BLaER1 treated with 17β-estradiol and CSF1 and Interleukin-3, amounts not matched to agents 10 nM and 100 nM (cell line): ENCODE measurements around the gene UBE4B.

Experiments used
- H3K27ac ChIP-seq, 11 experiments: shearing (Covaris generic); formaldehyde crosslinking; 2 replicates each; pipeline ENCODE4 v1.8.1; 2022
- H3K27me3 ChIP-seq, 11 experiments: shearing (Covaris generic); formaldehyde crosslinking; 2 replicates each; pipeline ENCODE4 v1.8.1; 2022
- H3K36me3 ChIP-seq, 11 experiments: shearing (Covaris generic); formaldehyde crosslinking; 2 replicates each; pipeline ENCODE4 v1.8.1; 2022
- H3K4me1 ChIP-seq, 10 experiments: shearing (Covaris generic); formaldehyde crosslinking; 2 replicates each; pipeline ENCODE4 v1.8.1; 2022
- H3K4me2 ChIP-seq, 11 experiments: shearing (Covaris generic); formaldehyde crosslinking; 2 replicates each; pipeline ENCODE4 v1.8.1; 2022
- H3K4me3 ChIP-seq, 10 experiments: shearing (Covaris generic); formaldehyde crosslinking; 2 replicates each; pipeline ENCODE4 v1.8.1; 2022
- H3K9ac ChIP-seq, 11 experiments: shearing (Covaris generic); formaldehyde crosslinking; 2 replicates each; pipeline ENCODE4 v1.8.1; 2022
- H3K9me3 ChIP-seq, 11 experiments: shearing (Covaris generic); formaldehyde crosslinking; replicated peaks in 1 of 11; 2 replicates each; pipeline ENCODE4 v1.8.1; 2022
- H4K20me1 ChIP-seq, 11 experiments: shearing (Covaris generic); formaldehyde crosslinking; 2 replicates each; pipeline ENCODE4 v1.8.1; 2022
- Cebpa-rat ChIP-seq, 11 experiments: shearing (Covaris generic); IDR thresholded peaks; 2 replicates each; pipeline ENCODE4 v1.8.1; 2022

Gene UBE4B

DNA sequence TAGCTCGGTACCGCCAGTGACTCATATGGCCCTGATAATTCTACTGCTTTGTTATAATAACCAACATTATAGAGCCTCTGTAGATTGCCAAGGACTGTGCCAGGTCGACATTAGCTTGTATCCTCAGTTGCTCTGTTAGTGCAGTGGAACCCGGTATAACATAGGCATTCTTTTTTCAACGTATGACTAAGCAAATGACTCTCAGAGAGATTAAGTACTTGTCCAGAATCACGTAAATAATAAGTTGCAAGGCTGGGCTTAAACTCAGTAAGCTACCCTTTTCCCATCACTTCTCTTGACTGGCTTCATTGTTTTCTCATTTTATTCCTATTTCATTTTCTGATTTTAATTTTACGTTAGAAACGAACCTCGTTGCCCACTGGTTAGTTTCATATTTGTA is 85.1 kb downstream of the UBE4B start:
- peaks cover 0 to 12% (median 0%) of the 10 kb centered on the region in 10 experiments; a peak in 5 of 20 replicates for H3K4me1 ChIP-seq
- H3K4me3 ChIP-seq = no peak overlapping the region
- no peak for TF ChIP-seq Cebpa-rat (IDR thresholded peaks at IDR 0.05)
- no peaks in the 10 kb centered on the region for H3K9me3 ChIP-seq
- H4K20me1 ChIP-seq = peaks cover 0 to 7% (median 0%) of the 10 kb centered on the region in 11 experiments; a peak in 2 of 22 replicates
- H3K27ac ChIP-seq = no peak overlapping the region
- H3K27me3 ChIP-seq = no peaks in the 10 kb centered on the region
- H3K9ac ChIP-seq = no peak overlapping the region
- H3K36me3 ChIP-seq = peaks cover 62 to 99% (median 87%) of the 10 kb centered on the region in 11 experiments
- H3K4me2 ChIP-seq = no peak overlapping the region

DNA sequence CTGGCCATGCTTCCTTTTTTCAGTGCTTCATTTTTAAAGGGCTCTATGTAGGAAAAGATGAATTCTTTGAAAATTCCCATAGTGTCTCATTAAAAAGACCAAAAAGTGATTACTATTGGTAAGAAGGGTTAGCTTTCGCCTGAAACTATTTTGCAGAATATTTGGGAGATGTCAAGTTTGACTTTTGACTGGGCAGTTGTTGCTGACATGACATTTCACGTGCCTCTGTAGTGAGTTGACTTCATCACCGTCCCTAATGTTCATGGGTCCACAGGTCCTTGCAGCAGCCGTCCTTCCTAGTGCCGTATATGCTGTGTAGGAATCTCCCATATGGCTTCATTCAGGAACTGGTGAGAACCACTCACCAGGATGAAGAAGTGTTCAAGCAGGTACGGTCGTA is 88.9 kb downstream of the UBE4B start:
- no peaks in the 10 kb centered on the region for H4K20me1 ChIP-seq
- H3K4me1 ChIP-seq = peaks cover 0 to 12% (median 0%) of the 10 kb centered on the region in 10 experiments; a peak in 5 of 20 replicates
- no peaks in the 10 kb centered on the region for H3K27me3 ChIP-seq
- H3K9me3 ChIP-seq = no peaks in the 10 kb centered on the region
- H3K36me3 ChIP-seq = peaks cover 64 to 99% (median 78%) of the 10 kb centered on the region in 11 experiments
- TF ChIP-seq Cebpa-rat (IDR thresholded peaks at IDR 0.05) = no peak
- H3K4me2 ChIP-seq = no peak overlapping the region
- no peak overlapping the region for H3K9ac ChIP-seq
- H3K4me3 ChIP-seq = no peak overlapping the region
- H3K27ac ChIP-seq = no peak overlapping the region

DNA sequence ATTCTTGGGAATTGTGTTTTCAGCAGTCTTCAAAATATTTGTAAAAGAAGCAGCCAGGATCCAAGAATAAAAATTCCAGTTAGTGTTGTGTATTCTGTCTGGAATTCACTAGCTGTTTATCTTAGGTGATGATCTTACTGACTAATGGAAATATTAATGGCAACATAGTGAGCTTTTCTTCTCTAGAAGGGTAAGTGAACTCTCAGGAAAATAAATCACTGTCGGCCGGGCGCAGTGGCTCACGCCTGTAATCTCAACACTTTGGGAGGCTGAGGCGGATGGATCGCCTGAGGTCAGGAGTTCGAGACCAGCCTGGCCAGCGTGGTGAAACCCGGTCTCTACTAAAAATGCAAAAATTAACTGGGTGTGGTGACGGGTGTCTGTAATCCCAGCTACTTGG is 90.2 kb downstream of the UBE4B start:
- H3K4me2 ChIP-seq = no peak overlapping the region
- H3K27me3 ChIP-seq = no peaks in the 10 kb centered on the region
- no peak overlapping the region for H3K27ac ChIP-seq
- no peak overlapping the region for H3K4me3 ChIP-seq
- peaks cover 0 to 12% (median 0%) of the 10 kb centered on the region in 10 experiments; a peak in 5 of 20 replicates for H3K4me1 ChIP-seq
- H3K9me3 ChIP-seq = no peaks in the 10 kb centered on the region
- peaks cover 54 to 99% (median 77%) of the 10 kb centered on the region in 11 experiments for H3K36me3 ChIP-seq
- no peak for TF ChIP-seq Cebpa-rat (IDR thresholded peaks at IDR 0.05)
- no peaks in the 10 kb centered on the region for H4K20me1 ChIP-seq
- no peak overlapping the region for H3K9ac ChIP-seq

GRCh38 chr1:10128101-10128765 is 95.5 kb downstream of the UBE4B start:
- Histone ChIP-seq H3K27ac (no peak overlapping the region), H3K36me3 (peaks cover 58 to 100% (median 81%) of the 10 kb centered on the region in 11 experiments), H4K20me1 (no peaks in the 10 kb centered on the region), H3K27me3 (no peaks in the 10 kb centered on the region), H3K4me2 (no peak overlapping the region), H3K4me3 (no peak overlapping the region), H3K9me3 (no peaks in the 10 kb centered on the region), H3K4me1 (no peaks in the 10 kb centered on the region), H3K9ac (no peak overlapping the region)
- no peak for TF ChIP-seq Cebpa-rat (IDR thresholded peaks at IDR 0.05)

GRCh38 chr1:10132316-10132715 is 99.6 kb downstream of the UBE4B start:
- Histone ChIP-seq H3K36me3 (peaks cover 84 to 100% (median 93%) of the 10 kb centered on the region in 11 experiments), H3K27me3 (no peaks in the 10 kb centered on the region), H3K27ac (no peak overlapping the region), H3K4me2 (no peak overlapping the region), H3K4me3 (no peak overlapping the region), H3K9ac (no peak overlapping the region), H3K9me3 (no peaks in the 10 kb centered on the region), H4K20me1 (no peaks in the 10 kb centered on the region; a peak in 1 of 22 replicates), H3K4me1 (no peaks in the 10 kb centered on the region)
- no peak for TF ChIP-seq Cebpa-rat (IDR thresholded peaks at IDR 0.05)

GRCh38 chr1:10132852-10133251 is 100.1 kb downstream of the UBE4B start:
- Histone ChIP-seq H3K9ac (no peak overlapping the region), H3K27ac (no peak overlapping the region), H3K36me3 (peaks cover 80 to 100% (median 95%) of the 10 kb centered on the region in 11 experiments), H4K20me1 (no peaks in the 10 kb centered on the region; a peak in 1 of 22 replicates), H3K4me1 (no peaks in the 10 kb centered on the region), H3K4me3 (no peak overlapping the region), H3K27me3 (no peaks in the 10 kb centered on the region), H3K9me3 (no peaks in the 10 kb centered on the region), H3K4me2 (no peak overlapping the region)
- TF ChIP-seq Cebpa-rat (IDR thresholded peaks at IDR 0.05) = no peak

- no peaks in the 10 kb centered on the region for H3K27me3 ChIP-seq
- H3K4me1 ChIP-seq = no peaks in the 10 kb centered on the region
- H4K20me1 ChIP-seq = no peaks in the 10 kb centered on the region; a peak in 1 of 22 replicates
- H3K9me3 ChIP-seq = no peaks in the 10 kb centered on the region
- H3K36me3 ChIP-seq = peaks cover 64 to 99% (median 90%) of the 10 kb centered on the region in 11 experiments
- no peak overlapping the region for H3K27ac ChIP-seq
- H3K4me2 ChIP-seq = no peak overlapping the region
- TF ChIP-seq Cebpa-rat (IDR thresholded peaks at IDR 0.05) = no peak
- H3K9ac ChIP-seq = no peak overlapping the region
- no peak overlapping the region for H3K4me3 ChIP-seq
These were observed 108.2 kb downstream of the UBE4B start for GRCh38 chr1:10140981-10141380.

DNA sequence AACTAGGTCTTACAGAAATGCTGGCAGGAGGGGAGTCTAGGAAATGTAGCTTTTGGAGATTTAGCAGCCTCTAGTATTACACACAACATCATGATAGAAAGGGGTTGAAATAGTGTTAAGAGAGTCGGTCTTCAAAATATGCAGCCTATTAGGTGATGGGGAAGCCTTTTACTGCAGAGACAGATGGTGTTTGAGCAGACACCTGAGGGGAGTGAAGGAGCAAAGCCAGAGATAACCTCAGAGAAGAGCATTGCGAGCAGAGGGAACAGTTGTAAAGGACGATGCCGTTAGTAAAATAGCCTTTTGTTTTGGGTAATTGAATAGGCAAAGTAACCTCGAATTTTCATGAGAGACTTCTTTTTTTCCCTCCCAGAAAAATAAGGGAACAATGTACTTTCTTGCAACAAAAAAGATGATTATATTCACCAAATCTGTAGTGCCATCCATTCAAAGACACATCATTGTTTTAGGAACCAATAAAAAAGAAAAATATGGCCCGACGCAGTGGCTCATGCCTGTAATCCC is 111.3 kb downstream of the UBE4B start:
- H4K20me1 ChIP-seq = no peaks in the 10 kb centered on the region; a peak in 1 of 22 replicates
- TF ChIP-seq Cebpa-rat (IDR thresholded peaks at IDR 0.05) = no peak
- no peak overlapping the region for H3K27ac ChIP-seq
- no peaks in the 10 kb centered on the region for H3K4me1 ChIP-seq
- no peak overlapping the region for H3K4me3 ChIP-seq
- H3K27me3 ChIP-seq = no peaks in the 10 kb centered on the region
- H3K9ac ChIP-seq = no peak overlapping the region
- no peak overlapping the region for H3K4me2 ChIP-seq
- no peaks in the 10 kb centered on the region for H3K9me3 ChIP-seq
- H3K36me3 ChIP-seq = peaks cover 64 to 95% (median 78%) of the 10 kb centered on the region in 11 experiments

DNA sequence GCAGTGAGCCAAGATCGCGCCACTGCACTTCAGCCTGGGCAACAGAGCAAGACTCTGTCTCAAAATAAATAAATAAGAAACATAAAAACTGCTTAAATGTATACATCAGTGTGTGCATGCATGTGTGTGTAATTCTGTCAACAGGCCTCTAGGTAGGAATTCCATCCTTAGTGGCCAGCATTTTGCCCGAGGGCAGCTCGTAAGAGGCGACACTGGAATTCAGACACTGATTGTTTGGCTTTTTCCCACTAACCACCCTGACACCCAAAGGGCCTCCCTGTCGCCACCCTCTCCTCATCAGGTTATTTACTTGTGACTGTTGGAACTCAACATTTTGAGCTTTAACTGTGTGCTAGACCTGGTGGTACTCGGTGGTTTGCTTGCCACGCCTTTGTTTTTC is 113.6 kb downstream of the UBE4B start:
- H3K27ac ChIP-seq = no peak overlapping the region
- no peaks in the 10 kb centered on the region; a peak in 1 of 22 replicates for H4K20me1 ChIP-seq
- H3K27me3 ChIP-seq = no peaks in the 10 kb centered on the region
- no peak overlapping the region for H3K4me3 ChIP-seq
- no peak overlapping the region for H3K9ac ChIP-seq
- H3K36me3 ChIP-seq = peaks cover 53 to 96% (median 73%) of the 10 kb centered on the region in 11 experiments; a peak in 21 of 22 replicates
- TF ChIP-seq Cebpa-rat (IDR thresholded peaks at IDR 0.05) = no peak
- no peaks in the 10 kb centered on the region for H3K4me1 ChIP-seq
- no peaks in the 10 kb centered on the region for H3K9me3 ChIP-seq
- H3K4me2 ChIP-seq = no peak overlapping the region

- no peak overlapping the region for H3K4me2 ChIP-seq
- H3K27me3 ChIP-seq = no peaks in the 10 kb centered on the region
- H3K9ac ChIP-seq = no peak overlapping the region
- H3K4me1 ChIP-seq = no peaks in the 10 kb centered on the region
- H3K27ac ChIP-seq = no peak overlapping the region
- no peaks in the 10 kb centered on the region for H4K20me1 ChIP-seq
- peaks cover 30 to 95% (median 64%) of the 10 kb centered on the region in 11 experiments; a peak in 21 of 22 replicates for H3K36me3 ChIP-seq
- H3K4me3 ChIP-seq = no peak overlapping the region
- no peak for TF ChIP-seq Cebpa-rat (IDR thresholded peaks at IDR 0.05)
- H3K9me3 ChIP-seq = no peaks in the 10 kb centered on the region
These were observed 116.5 kb downstream of the UBE4B start for GRCh38 chr1:10149231-10149630.
